OCI-LY3 (cell line): ENCODE results near the gene SLC38A10.

Experiments
- EZH2phosphoT487 ChIP-seq: fragments of 200-600 bp; shearing (Covaris generic); IDR thresholded peaks from 2 replicates; pipeline ENCODE4 v1.6.1; 2018; ENCODE audit warnings: antibody characterized with exemption, mixed run types, low read depth
- TF ChIP-seq, protein P1 (sequence below): fragments of 200-600, 300-600 bp; sonication (generic); IDR thresholded peaks from 2 replicates; pipeline ENCODE4 v1.5.1; 2014; ENCODE audit warnings: antibody characterized with exemption, low read length, low read depth

DNA sequence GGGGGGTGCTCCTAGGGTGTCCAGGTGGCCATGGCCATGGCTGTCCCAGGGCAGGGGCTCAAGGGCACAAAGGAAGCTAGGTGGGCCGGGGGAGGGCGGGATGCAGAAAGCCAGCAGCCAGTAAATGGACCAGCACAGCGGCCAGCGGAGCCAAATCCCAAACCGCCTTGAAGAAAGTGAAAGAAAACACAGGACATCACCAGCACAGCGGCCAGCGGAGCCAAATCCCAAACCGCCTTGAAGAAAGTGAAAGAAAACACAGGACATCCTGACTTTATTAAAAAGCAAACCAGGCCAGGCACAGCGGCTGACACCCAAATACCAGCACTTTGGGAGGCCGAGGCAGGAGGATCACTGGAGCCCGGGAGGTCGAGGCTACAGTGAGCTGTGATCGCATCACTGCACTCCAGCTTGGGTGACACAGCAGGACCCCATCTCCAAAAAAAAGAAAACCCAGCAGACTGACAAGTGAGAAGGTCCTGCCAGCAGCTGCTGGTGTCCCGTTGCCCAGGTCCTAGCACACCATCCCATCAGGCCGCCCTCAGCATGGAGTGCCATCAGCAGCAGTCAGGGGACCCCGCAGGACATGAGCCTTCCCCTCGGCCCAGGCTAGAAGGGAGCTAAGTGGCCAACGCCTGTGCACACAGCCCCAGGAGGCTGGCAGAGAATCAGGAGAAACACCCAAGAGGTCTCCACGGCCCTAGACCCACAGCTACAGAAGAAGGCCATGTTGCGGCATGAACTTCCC is 17.0 kb downstream of the SLC38A10 start:
- TF ChIP-seq, protein P1, sequence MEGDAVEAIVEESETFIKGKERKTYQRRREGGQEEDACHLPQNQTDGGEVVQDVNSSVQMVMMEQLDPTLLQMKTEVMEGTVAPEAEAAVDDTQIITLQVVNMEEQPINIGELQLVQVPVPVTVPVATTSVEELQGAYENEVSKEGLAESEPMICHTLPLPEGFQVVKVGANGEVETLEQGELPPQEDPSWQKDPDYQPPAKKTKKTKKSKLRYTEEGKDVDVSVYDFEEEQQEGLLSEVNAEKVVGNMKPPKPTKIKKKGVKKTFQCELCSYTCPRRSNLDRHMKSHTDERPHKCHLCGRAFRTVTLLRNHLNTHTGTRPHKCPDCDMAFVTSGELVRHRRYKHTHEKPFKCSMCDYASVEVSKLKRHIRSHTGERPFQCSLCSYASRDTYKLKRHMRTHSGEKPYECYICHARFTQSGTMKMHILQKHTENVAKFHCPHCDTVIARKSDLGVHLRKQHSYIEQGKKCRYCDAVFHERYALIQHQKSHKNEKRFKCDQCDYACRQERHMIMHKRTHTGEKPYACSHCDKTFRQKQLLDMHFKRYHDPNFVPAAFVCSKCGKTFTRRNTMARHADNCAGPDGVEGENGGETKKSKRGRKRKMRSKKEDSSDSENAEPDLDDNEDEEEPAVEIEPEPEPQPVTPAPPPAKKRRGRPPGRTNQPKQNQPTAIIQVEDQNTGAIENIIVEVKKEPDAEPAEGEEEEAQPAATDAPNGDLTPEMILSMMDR, result no peak
- TF ChIP-seq EZH2phosphoT487, result no peak
